ENCODE results near the gene STOX1. TPM values are rescaled to one million over a fixed set of nuclear protein-coding genes. Genes with fewer than 3 reads are reported as not detected.

Gene STOX1
- total and polyA plus RNA-seq, 2 of the 8 experiments (the other 6 are each of a cell fraction or from before 2014, with no cell fraction given), result 0.92 to 2.6 TPM

GRCh38 chr10:68924593-68924992, 97.3 kb downstream of the STOX1 start:
- no peak overlapping the region for H2BK20ac ChIP-seq (ENCODE audit: low read length)
- no peaks in the 10 kb centered on the region for H3K27me3 ChIP-seq (replicated peaks in 1 of 4; ENCODE audit: control insufficient read depth in 3 of 4, extremely low read depth in 1 of 4, insufficient read depth in 3 of 4, low read length in 3 of 4)
- no peaks in the 10 kb centered on the region; the same call in 1 of the 2 replicates for H3K79me1 ChIP-seq (ENCODE audit: low read depth, low read length)
- H2BK15ac ChIP-seq (ENCODE audit: low read length), result no peak overlapping the region
- no peak overlapping the region for H3K56ac ChIP-seq (replicated peaks; ENCODE audit: insufficient read length, low read depth, low read length)
- ChIA-PET CTCF (ENCODE audit: partially characterized antibody) (interaction anchor here (0.7 to 1.2 kb wide), 2 partner anchors 27 to 29 kb away, joined by 3 read pairs; no protein-coding TSS in a partner anchor), POLR2A (ENCODE audit: partially characterized antibody) (interaction anchor here (1.2 to 1.3 kb wide), 2 partner anchors 25 to 43 kb away, joined by 3 read pairs; no protein-coding TSS in a partner anchor)
- no peak overlapping the region for H2BK120ac ChIP-seq (replicated peaks; ENCODE audit: low read depth, low read length)
- no peak overlapping the region for H4K8ac ChIP-seq (ENCODE audit: extremely low read depth, insufficient read depth, low read length)
- no peaks in the 10 kb centered on the region for H3K9me3 ChIP-seq (ENCODE audit: insufficient read depth in 2 of 2, low read depth in 1 of 2, low read length in 1 of 2)
- no peaks in the 10 kb centered on the region for H3K23me2 ChIP-seq (ENCODE audit: low read depth, low read length)
- H4K5ac ChIP-seq (ENCODE audit: insufficient read length, low read depth, low read length), result no peak overlapping the region
- no peak overlapping the region for H4K91ac ChIP-seq (replicated peaks; ENCODE audit: insufficient read length, low read length)
- no peaks in the 10 kb centered on the region for H3K4me1 ChIP-seq (replicated peaks in 1 of 4; ENCODE audit: control insufficient read depth in 3 of 4, insufficient read depth in 4 of 4, low read length in 3 of 4)
- DNase-seq (ENCODE audit: low read depth in 1 of 2, low spot score in 2 of 2) (no peak), FAIRE-seq (no peak)
- no peak overlapping the region for H3K4ac ChIP-seq (replicated peaks; ENCODE audit: insufficient read length, low read depth, low read length)
- no peak overlapping the region for H2AFZ ChIP-seq (ENCODE audit: low read length)
- no peak overlapping the region for H2BK12ac ChIP-seq (ENCODE audit: low read depth, low read length)
- peaks cover 0 to 7% (median 4%) of the 10 kb centered on the region in 4 experiments; a peak in 4 of 8 replicates for H3K36me3 ChIP-seq (ENCODE audit: control insufficient read depth in 2 of 4, insufficient read depth in 4 of 4, low read length in 3 of 4)
- H3K79me2 ChIP-seq (ENCODE audit: control insufficient read depth in 1 of 2, insufficient read depth in 2 of 2, low read length in 2 of 2), result no peaks in the 10 kb centered on the region
- no peak overlapping the region for H3K9ac ChIP-seq (replicated peaks in 1 of 4; ENCODE audit: extremely low read depth in 1 of 4, low read depth in 3 of 4, low read length in 3 of 4)
- no peak overlapping the region for H3K14ac ChIP-seq (ENCODE audit: insufficient read length)
- H2BK5ac ChIP-seq (ENCODE audit: low read depth, low read length), result no peak overlapping the region
- no peak overlapping the region for H2AK5ac ChIP-seq (ENCODE audit: low read depth, low read length)
- H3K27ac ChIP-seq (ENCODE audit: low read depth, low read length), result no peak overlapping the region
- peaks cover 0 to 1% of the 10 kb centered on the region in 2 experiments for H4K20me1 ChIP-seq (replicated peaks in 1 of 2; ENCODE audit: control insufficient read depth in 1 of 2, insufficient read depth in 2 of 2, low read length in 2 of 2)
- no peak overlapping the region for H3K4me2 ChIP-seq (ENCODE audit: insufficient read depth in 1 of 2, low read depth in 2 of 2, low read length in 2 of 2)
- H3K18ac ChIP-seq (ENCODE audit: extremely low read depth, low read length), result no peak overlapping the region
- no peak overlapping the region for H3K4me3 ChIP-seq (ENCODE audit: extremely low read depth in 1 of 4, insufficient read depth in 2 of 4, low read depth in 3 of 4, low read length in 4 of 4)
- H3K23ac ChIP-seq (ENCODE audit: insufficient read length), result no peak overlapping the region
- no peak for TF ChIP-seq CHD2 (IDR thresholded peaks at IDR 0.05; ENCODE audit: low read length)
- TF ChIP-seq SAP30 (IDR thresholded peaks at IDR 0.05; ENCODE audit: insufficient read depth, insufficient replicate concordance, low read length), result no peak
- no peak for TF ChIP-seq MAX (IDR thresholded peaks at IDR 0.05)
- TF ChIP-seq ZNF274 (IDR thresholded peaks at IDR 0.05; ENCODE audit: borderline replicate concordance, extremely low read depth, low read length), result no peak
- TF ChIP-seq EP300 (IDR thresholded peaks at IDR 0.05; ENCODE audit: borderline replicate concordance in 1 of 2, low read depth in 2 of 2, low read length in 2 of 2), result no peak
- no peak for TF ChIP-seq POU5F1 (IDR thresholded peaks at IDR 0.05; ENCODE audit: low read depth, low read length)
- TF ChIP-seq ASH2L (IDR thresholded peaks at IDR 0.05; ENCODE audit: low read length), result no peak
- TF ChIP-seq POLR2A (IDR thresholded peaks at IDR 0.05; ENCODE audit: control extremely low read depth in 1 of 2, low read depth in 2 of 2, low read length in 2 of 2), result no peak
- TF ChIP-seq CREB1 (IDR thresholded peaks at IDR 0.05), result no peak
- TF ChIP-seq ATF2 (IDR thresholded peaks at IDR 0.05; ENCODE audit: low read length), result no peak
- no peak for TF ChIP-seq HDAC2 (IDR thresholded peaks at IDR 0.05; ENCODE audit: borderline replicate concordance in 1 of 2, low read depth in 2 of 2, low read length in 2 of 2)
- no peak for TF ChIP-seq NRF1 (IDR thresholded peaks at IDR 0.05; ENCODE audit: low read depth, low read length)
- no peak for TF ChIP-seq MAFK (IDR thresholded peaks at IDR 0.05; ENCODE audit: low read depth, low read length)
- no peak for TF ChIP-seq POLR2AphosphoS5 (IDR thresholded peaks at IDR 0.05; ENCODE audit: low read depth, low read length)

Data from H1 (cell line).